ENCODE data around the gene RASGRF1. TPM values are rescaled to one million over a fixed set of nuclear protein-coding genes. Genes with fewer than 3 reads are reported as not detected.

RASGRF1 gene
- polyA plus RNA-seq, 1 donor from 2014 or later, result 11.0 TPM

DNA sequence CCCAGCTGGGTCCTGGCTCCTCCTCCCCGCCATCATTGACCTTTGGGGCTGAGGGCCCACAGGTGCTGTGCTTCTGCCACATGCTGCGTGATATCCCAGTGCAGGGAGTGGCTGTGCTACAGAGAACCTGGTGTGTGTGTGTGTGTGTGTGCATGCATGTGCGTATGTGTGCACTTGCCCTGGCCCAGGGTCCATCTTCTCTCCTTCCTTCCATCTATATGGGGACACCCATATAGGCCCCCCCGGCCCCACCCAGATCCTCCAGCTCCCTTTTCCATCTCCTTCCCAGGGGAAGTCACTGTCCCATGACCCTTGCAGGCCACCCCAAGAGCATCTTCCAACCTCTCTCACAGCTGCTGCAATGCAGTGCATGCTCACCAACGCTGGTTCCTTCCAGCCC is 12.6 kb downstream of the RASGRF1 start:
- Histone ChIP-seq H3K4me3 (ENCODE audit: low read length) (no peak overlapping the region), H3K27ac (ENCODE audit: low read length) (no peak overlapping the region), H3K27me3 (ENCODE audit: insufficient read depth, low read depth, low read length) (no peaks in the 10 kb centered on the region), H3K9me2 (ENCODE audit: insufficient read depth, low read length) (no peaks in the 10 kb centered on the region), H3K9me3 (ENCODE audit: low read length) (no peaks in the 10 kb centered on the region), H3K4me2 (ENCODE audit: low read length) (no peak overlapping the region), H3K79me2 (replicated peaks; ENCODE audit: insufficient read depth, low read length) (no peaks in the 10 kb centered on the region), H3K36me3 (ENCODE audit: insufficient read depth, low read length) (no peaks in the 10 kb centered on the region), H2AFZ (ENCODE audit: low read depth, low read length) (no peak overlapping the region), H4K20me1 (ENCODE audit: insufficient read depth) (no peaks in the 10 kb centered on the region), H3F3A (ENCODE audit: insufficient read depth, low read length, poor library complexity, severe bottlenecking) (no peaks in the 10 kb centered on the region), H3K9ac (ENCODE audit: low read length) (no peak overlapping the region)
- TF ChIP-seq EP300 (conservative IDR thresholded peaks at IDR 0.05; ENCODE audit: poor library complexity, severe bottlenecking), result no peak
- TF ChIP-seq TAF1 (IDR thresholded peaks at IDR 0.05; ENCODE audit: low read depth), result no peak
- TF ChIP-seq, protein P1, sequence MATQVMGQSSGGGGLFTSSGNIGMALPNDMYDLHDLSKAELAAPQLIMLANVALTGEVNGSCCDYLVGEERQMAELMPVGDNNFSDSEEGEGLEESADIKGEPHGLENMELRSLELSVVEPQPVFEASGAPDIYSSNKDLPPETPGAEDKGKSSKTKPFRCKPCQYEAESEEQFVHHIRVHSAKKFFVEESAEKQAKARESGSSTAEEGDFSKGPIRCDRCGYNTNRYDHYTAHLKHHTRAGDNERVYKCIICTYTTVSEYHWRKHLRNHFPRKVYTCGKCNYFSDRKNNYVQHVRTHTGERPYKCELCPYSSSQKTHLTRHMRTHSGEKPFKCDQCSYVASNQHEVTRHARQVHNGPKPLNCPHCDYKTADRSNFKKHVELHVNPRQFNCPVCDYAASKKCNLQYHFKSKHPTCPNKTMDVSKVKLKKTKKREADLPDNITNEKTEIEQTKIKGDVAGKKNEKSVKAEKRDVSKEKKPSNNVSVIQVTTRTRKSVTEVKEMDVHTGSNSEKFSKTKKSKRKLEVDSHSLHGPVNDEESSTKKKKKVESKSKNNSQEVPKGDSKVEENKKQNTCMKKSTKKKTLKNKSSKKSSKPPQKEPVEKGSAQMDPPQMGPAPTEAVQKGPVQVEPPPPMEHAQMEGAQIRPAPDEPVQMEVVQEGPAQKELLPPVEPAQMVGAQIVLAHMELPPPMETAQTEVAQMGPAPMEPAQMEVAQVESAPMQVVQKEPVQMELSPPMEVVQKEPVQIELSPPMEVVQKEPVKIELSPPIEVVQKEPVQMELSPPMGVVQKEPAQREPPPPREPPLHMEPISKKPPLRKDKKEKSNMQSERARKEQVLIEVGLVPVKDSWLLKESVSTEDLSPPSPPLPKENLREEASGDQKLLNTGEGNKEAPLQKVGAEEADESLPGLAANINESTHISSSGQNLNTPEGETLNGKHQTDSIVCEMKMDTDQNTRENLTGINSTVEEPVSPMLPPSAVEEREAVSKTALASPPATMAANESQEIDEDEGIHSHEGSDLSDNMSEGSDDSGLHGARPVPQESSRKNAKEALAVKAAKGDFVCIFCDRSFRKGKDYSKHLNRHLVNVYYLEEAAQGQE (IDR thresholded peaks at IDR 0.05; ENCODE audit: borderline replicate concordance), result no peak

DNA sequence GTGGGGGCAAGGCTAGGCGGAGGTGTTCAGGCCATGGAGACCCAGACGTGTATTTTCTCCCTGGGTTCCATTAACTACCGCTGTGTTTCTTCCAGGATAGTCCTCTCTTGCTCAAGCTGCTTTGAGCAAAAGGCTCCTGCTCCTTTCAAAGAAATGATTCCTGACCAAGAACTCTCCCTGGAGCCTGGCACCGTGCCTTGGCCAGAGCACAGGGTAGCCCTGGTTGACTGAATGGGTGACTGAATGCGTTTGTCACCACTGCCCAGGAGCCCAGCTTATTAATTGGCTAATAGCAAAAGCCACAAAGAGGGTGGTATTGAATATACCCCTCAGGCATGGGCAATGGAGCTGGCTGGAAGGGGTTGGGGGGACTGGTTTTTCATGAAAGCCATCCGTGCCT is 13.9 kb downstream of the RASGRF1 start:
- Histone ChIP-seq H3K27me3 (ENCODE audit: insufficient read depth, low read depth, low read length) (no peaks in the 10 kb centered on the region), H4K20me1 (ENCODE audit: insufficient read depth) (no peaks in the 10 kb centered on the region), H3K4me3 (ENCODE audit: low read length) (no peak overlapping the region), H3K4me2 (ENCODE audit: low read length) (no peak overlapping the region), H3K27ac (ENCODE audit: low read length) (no peak overlapping the region), H3K9me3 (ENCODE audit: low read length) (no peaks in the 10 kb centered on the region), H3K9ac (ENCODE audit: low read length) (no peak overlapping the region), H3K79me2 (replicated peaks; ENCODE audit: insufficient read depth, low read length) (no peaks in the 10 kb centered on the region), H3K9me2 (ENCODE audit: insufficient read depth, low read length) (no peaks in the 10 kb centered on the region), H3F3A (ENCODE audit: insufficient read depth, low read length, poor library complexity, severe bottlenecking) (no peaks in the 10 kb centered on the region), H2AFZ (ENCODE audit: low read depth, low read length) (no peak overlapping the region), H3K36me3 (ENCODE audit: insufficient read depth, low read length) (no peaks in the 10 kb centered on the region)
- TF ChIP-seq RAD21 (conservative IDR thresholded peaks at IDR 0.05) (no peak), EZH2 (IDR thresholded peaks at IDR 0.05; ENCODE audit: borderline replicate concordance, insufficient read depth, low read length, poor library complexity, severe bottlenecking) (no peak), EP300 (conservative IDR thresholded peaks at IDR 0.05; ENCODE audit: poor library complexity, severe bottlenecking) (no peak), SMC3 (conservative IDR thresholded peaks at IDR 0.05; ENCODE audit: poor library complexity) (no peak), MXI1 (conservative IDR thresholded peaks at IDR 0.05; ENCODE audit: poor library complexity, severe bottlenecking) (no peak), POLR2AphosphoS5 (IDR thresholded peaks at IDR 0.05) (no peak)
- TF ChIP-seq, protein P1 (IDR thresholded peaks at IDR 0.05; ENCODE audit: borderline replicate concordance), result no peak
- TF ChIP-seq, protein P2, sequence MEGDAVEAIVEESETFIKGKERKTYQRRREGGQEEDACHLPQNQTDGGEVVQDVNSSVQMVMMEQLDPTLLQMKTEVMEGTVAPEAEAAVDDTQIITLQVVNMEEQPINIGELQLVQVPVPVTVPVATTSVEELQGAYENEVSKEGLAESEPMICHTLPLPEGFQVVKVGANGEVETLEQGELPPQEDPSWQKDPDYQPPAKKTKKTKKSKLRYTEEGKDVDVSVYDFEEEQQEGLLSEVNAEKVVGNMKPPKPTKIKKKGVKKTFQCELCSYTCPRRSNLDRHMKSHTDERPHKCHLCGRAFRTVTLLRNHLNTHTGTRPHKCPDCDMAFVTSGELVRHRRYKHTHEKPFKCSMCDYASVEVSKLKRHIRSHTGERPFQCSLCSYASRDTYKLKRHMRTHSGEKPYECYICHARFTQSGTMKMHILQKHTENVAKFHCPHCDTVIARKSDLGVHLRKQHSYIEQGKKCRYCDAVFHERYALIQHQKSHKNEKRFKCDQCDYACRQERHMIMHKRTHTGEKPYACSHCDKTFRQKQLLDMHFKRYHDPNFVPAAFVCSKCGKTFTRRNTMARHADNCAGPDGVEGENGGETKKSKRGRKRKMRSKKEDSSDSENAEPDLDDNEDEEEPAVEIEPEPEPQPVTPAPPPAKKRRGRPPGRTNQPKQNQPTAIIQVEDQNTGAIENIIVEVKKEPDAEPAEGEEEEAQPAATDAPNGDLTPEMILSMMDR (IDR thresholded peaks at IDR 0.05; ENCODE audit: poor library complexity, severe bottlenecking), result no peak

Measured in neural cell (in vitro differentiated cells).